Astrocyte of the cerebellum (primary cell): ENCODE data around the gene CLCN7.

Experiments used
- DNase-seq: peaks from one replicate; pipeline ENCODE4 v3.0.0-alpha.2; 2011; ENCODE audit warnings: low read depth
- H3K4me3 ChIP-seq: 2 replicates; pipeline ENCODE4 v1.5.1; 2011; ENCODE audit warnings: mild to moderate bottlenecking, low read depth, low read length, moderate library complexity
- CTCF ChIP-seq: IDR thresholded peaks from 2 replicates; pipeline ENCODE4 v1.5.1; 2012; ENCODE audit warnings: low read length, low read depth, moderate library complexity, mild to moderate bottlenecking; ENCODE audit errors: missing control alignments
- in situ Hi-C: cut with HindIII; loops from 2 replicates; pipeline ENCODE4 v1.10.0; 2017; ENCODE audit warnings: low sequenced_read_pairs

Gene CLCN7

DNA sequence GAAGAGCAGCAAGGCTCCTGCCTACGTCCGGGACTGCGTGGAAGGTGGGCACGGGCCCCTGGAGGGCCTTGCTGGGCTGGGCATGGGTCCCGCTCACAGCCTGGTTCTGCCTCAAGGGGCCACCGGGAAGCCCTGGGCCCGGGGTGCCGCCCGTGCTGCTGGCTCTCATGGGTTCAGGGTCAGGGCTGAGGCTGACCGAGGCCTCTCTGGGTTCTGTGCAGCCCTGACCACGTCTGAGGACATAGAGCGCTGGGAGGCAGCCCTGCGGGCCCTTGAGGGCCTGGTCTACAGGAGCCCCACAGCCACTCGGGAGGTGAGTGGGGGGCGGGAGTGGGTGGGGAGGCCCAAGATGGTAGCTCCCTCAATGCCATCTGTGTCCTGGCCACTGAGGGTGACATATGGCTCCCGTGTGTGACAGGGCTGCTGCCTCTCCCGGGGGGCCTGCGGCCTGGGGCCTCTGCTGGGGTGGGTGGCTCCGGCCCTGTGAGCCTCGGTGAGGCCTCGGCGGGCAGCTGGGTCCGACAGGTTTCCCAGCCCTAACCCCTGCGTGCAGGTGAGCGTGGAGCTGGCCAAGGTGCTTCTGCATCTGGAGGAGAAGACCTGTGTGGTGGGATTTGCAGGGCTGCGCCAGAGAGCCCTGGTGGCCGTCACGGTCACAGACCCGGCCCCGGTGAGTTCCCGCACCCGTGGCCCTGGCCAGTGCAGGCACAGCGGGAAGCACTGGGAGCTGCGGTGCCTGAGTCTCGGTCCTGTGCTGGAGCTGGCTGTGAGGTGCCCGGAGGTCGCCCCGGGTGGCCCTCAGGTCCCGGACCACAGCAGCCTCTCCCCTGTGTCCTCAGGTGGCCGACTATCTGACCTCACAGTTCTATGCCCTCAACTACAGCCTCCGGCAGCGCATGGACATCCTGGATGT lies 27.5 kb upstream of the CLCN7 start:
- in situ Hi-C loops: no loop called here
- no peak for DNase-seq
- no peak for TF ChIP-seq CTCF
- no peak overlapping the region for H3K4me3 ChIP-seq

- in situ Hi-C loops: no loop called here
- TF ChIP-seq CTCF: no peak
- no peak overlapping the region for H3K4me3 ChIP-seq
- no peak for DNase-seq
Measured at GRCh38 chr16:1501630-1502029, 26.8 kb upstream of the CLCN7 start.

DNA sequence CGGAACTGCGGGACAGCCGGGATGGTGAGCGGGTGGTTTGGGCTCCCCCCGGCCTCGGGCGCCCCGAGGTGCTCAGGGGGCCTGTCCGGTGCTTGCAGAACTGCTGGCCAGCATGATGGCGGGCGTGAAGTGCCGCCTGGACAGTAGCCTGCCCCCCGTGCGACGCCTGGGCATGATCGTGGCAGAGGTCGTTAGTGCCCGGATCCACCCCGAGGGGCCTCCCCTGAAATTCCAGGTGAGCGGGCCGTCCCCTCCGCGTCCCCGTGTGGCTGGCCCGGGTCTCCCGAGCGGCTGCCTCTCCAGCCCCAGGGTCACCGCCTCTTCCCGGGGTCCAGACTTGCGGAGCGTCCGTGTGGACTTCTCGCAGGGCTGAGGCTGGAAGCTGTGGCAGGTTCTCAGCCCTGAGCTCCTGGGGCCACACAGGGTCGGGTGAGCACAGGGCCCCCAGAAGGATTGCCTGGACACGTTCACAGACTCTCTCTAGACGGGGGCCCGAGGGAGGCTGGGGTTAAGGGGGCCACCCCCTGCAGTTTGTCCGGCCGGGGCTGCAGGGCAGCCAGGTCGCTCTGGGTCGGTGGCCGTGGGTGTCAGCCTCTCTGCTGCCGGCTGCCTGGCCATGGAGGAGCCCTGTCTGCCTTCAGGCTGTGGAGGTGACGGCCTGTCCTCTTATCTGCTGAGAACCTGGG lies 25.8 kb upstream of the CLCN7 start:
- in situ Hi-C loops: no loop called here
- no peak for DNase-seq
- no peak for TF ChIP-seq CTCF
- no peak overlapping the region for H3K4me3 ChIP-seq

- no peak for TF ChIP-seq CTCF
- no peak for DNase-seq
- H3K4me3 ChIP-seq: no peak overlapping the region
- in situ Hi-C loops: loop anchor here (25.0 kb wide), 1 partner anchor 113 kb away; no protein-coding TSS in a partner anchor
Measured at GRCh38 chr16:1499756-1500464, 25.1 kb upstream of the CLCN7 start.

DNA sequence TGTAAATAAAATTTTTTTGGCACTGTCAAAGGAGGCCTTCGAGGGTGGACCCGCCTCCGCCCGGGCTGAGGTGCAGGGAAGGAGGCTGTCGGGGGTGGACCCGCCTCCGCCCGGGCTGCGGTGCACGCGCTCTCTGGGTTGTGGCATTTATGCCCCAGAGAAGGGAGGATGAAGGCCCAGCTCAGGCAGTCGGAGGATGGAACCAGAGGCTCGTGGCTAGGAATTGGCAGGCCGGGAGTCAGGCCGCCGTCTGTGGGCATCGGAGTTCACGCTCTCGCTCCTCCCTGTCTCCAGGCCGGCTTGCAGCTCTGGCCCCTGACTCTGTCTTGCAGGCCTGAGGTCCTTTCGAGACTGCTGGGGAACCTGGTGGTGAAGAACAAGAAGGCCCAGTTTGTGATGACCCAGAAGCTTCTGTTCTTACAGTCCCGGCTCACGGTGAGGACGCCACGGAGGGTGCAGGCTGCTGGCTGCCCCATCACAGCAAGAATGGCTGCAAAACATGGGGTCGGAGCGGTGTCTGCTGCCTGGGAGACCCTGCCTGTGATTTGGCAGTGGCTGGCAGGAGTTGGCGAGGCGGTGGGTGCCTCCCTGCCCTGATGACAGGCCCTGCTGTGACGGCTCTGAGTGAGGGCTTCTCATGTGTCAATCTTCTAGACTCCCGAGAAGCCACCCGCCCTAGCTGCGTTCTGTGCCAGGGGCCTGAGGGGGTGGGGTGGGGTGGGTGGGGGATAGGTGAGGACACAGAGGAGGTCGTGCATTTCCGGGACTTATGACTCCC lies 24.3 kb upstream of the CLCN7 start:
- DNase-seq: no peak

More for the DNA sequence above, 24.3 kb upstream of the CLCN7 start:
- in situ Hi-C loops: loop anchor here (25.0 kb wide), 1 partner anchor 112 kb away; no protein-coding TSS in a partner anchor
- no peak for TF ChIP-seq CTCF
- H3K4me3 ChIP-seq: no peak overlapping the region
